ENCODE data around the gene EXOSC9. TPM values are rescaled to one million over a fixed set of nuclear protein-coding genes. Genes with fewer than 3 reads are reported as not detected.

EXOSC9 gene
- polyA plus RNA-seq, 1 donor from 2014 or later, result 67.4 TPM

GRCh38 chr4:121822047-121822446, 20.9 kb downstream of the EXOSC9 start:
- no peak overlapping the region for H3K4me3 ChIP-seq (ENCODE audit: low read length)
- TF ChIP-seq RAD21 (conservative IDR thresholded peaks at IDR 0.05) (no peak), CTCF (IDR thresholded peaks at IDR 0.05; ENCODE audit: poor library complexity, severe bottlenecking) (no peak), TAF1 (IDR thresholded peaks at IDR 0.05; ENCODE audit: low read depth) (no peak), POLR2AphosphoS5 (IDR thresholded peaks at IDR 0.05) (no peak), EP300 (conservative IDR thresholded peaks at IDR 0.05; ENCODE audit: poor library complexity, severe bottlenecking) (no peak), SMC3 (conservative IDR thresholded peaks at IDR 0.05; ENCODE audit: poor library complexity) (no peak), REST (IDR thresholded peaks at IDR 0.05; ENCODE audit: borderline replicate concordance) (no peak), EZH2 (IDR thresholded peaks at IDR 0.05; ENCODE audit: borderline replicate concordance, insufficient read depth, low read length, poor library complexity, severe bottlenecking) (no peak), MXI1 (conservative IDR thresholded peaks at IDR 0.05; ENCODE audit: poor library complexity, severe bottlenecking) (no peak)
- no peaks in the 10 kb centered on the region for H3K9me3 ChIP-seq (ENCODE audit: low read length)
- H4K20me1 ChIP-seq (ENCODE audit: insufficient read depth), result no peaks in the 10 kb centered on the region
- H3K79me2 ChIP-seq (replicated peaks; ENCODE audit: insufficient read depth, low read length), result peaks cover 26% of the 10 kb centered on the region
- no peaks in the 10 kb centered on the region for H3F3A ChIP-seq (ENCODE audit: insufficient read depth, low read length, poor library complexity, severe bottlenecking)
- peaks cover under 1% of the 10 kb centered on the region for H3K36me3 ChIP-seq (ENCODE audit: insufficient read depth, low read length)
- no peaks in the 10 kb centered on the region for H3K27me3 ChIP-seq (ENCODE audit: insufficient read depth, low read depth, low read length)
- no peak overlapping the region for H2AFZ ChIP-seq (ENCODE audit: low read depth, low read length)
- H3K9me2 ChIP-seq (ENCODE audit: insufficient read depth, low read length), result no peaks in the 10 kb centered on the region
- H3K4me2 ChIP-seq (ENCODE audit: low read length), result no peak overlapping the region
- H3K27ac ChIP-seq (ENCODE audit: low read length), result no peak overlapping the region
- H3K9ac ChIP-seq (ENCODE audit: low read length), result no peak overlapping the region

GRCh38 chr4:121822796-121823504, 21.8 kb downstream of the EXOSC9 start:
- Histone ChIP-seq H3K79me2 (replicated peaks; ENCODE audit: insufficient read depth, low read length) (peaks cover 26% of the 10 kb centered on the region), H3K9me2 (ENCODE audit: insufficient read depth, low read length) (no peaks in the 10 kb centered on the region)

More at GRCh38 chr4:121822796-121823504, 21.8 kb downstream of the EXOSC9 start:
- H2AFZ ChIP-seq (ENCODE audit: low read depth, low read length), result no peak overlapping the region
- no peaks in the 10 kb centered on the region for H3K9me3 ChIP-seq (ENCODE audit: low read length)
- no peak for TF ChIP-seq REST (IDR thresholded peaks at IDR 0.05; ENCODE audit: borderline replicate concordance)
- no peak for TF ChIP-seq EZH2 (IDR thresholded peaks at IDR 0.05; ENCODE audit: borderline replicate concordance, insufficient read depth, low read length, poor library complexity, severe bottlenecking)
- TF ChIP-seq SMC3 (conservative IDR thresholded peaks at IDR 0.05; ENCODE audit: poor library complexity), result no peak
- TF ChIP-seq CTCF (IDR thresholded peaks at IDR 0.05; ENCODE audit: poor library complexity, severe bottlenecking), result no peak
- no peak for TF ChIP-seq POLR2AphosphoS5 (IDR thresholded peaks at IDR 0.05)
- no peak for TF ChIP-seq MXI1 (conservative IDR thresholded peaks at IDR 0.05; ENCODE audit: poor library complexity, severe bottlenecking)
- TF ChIP-seq RAD21 (conservative IDR thresholded peaks at IDR 0.05), result no peak
- TF ChIP-seq EP300 (conservative IDR thresholded peaks at IDR 0.05; ENCODE audit: poor library complexity, severe bottlenecking), result no peak
- no peak for TF ChIP-seq TAF1 (IDR thresholded peaks at IDR 0.05; ENCODE audit: low read depth)
- H3F3A ChIP-seq (ENCODE audit: insufficient read depth, low read length, poor library complexity, severe bottlenecking), result no peaks in the 10 kb centered on the region
- H3K27me3 ChIP-seq (ENCODE audit: insufficient read depth, low read depth, low read length), result no peaks in the 10 kb centered on the region
- peak overlapping the region; percentile 81 for H3K4me3 ChIP-seq (ENCODE audit: low read length)
- peak overlapping the region; percentile 13 for H3K9ac ChIP-seq (ENCODE audit: low read length)
- H3K27ac ChIP-seq (ENCODE audit: low read length), result no peak overlapping the region
- H3K4me2 ChIP-seq (ENCODE audit: low read length), result peak overlapping the region; percentile 68
- peaks cover 4% of the 10 kb centered on the region for H3K36me3 ChIP-seq (ENCODE audit: insufficient read depth, low read length)
- no peaks in the 10 kb centered on the region for H4K20me1 ChIP-seq (ENCODE audit: insufficient read depth)

Data from neural cell (in vitro differentiated cells).